Panc1 (cell line): ENCODE results near the gene MAP4. TPM values are rescaled to one million over a fixed set of nuclear protein-coding genes. Genes with fewer than 3 reads are reported as not detected.

Experiments
- ATAC-seq: fragments of 200-7000 bp; cut with Tn5 transposase; 2 replicates; pipeline ENCODE4 v1.9.1; 2020; ENCODE audit warnings: mild to moderate bottlenecking, moderate library complexity
- BruUV-seq: library from RNA; stranded (reverse); fragments of 400-500 nt; replicated peaks from 2 replicates; lab custom pipeline; 2021; lab: Mats Ljungman, UMichigan
- CTCF ChIA-PET: fragments of 300-600 bp; sonication (Branson Sonifier 250); formaldehyde crosslinking; loops from one replicate; lab custom pipeline; 2022; ENCODE audit warnings: antibody characterized with exemption; lab: Charles Lee
- POLR2A ChIA-PET: fragments of 300-600 bp; sonication (Branson Sonifier 250); formaldehyde crosslinking; loops from one replicate; lab custom pipeline; 2022; ENCODE audit warnings: antibody characterized with exemption; lab: Charles Lee
- DNase-seq: peaks from one replicate; pipeline ENCODE4 v3.0.0-alpha.2; 2010; ENCODE audit warnings: low read depth, low spot score
- H3K27ac ChIP-seq: 2 replicates; pipeline ENCODE4 v1.5.1; 2011; ENCODE audit warnings: mild to moderate bottlenecking, low read length, inconsistent platforms
- H3K27me3 ChIP-seq: fragments of 200-500 bp; sonication (Bioruptor generic); 2 replicates; pipeline ENCODE4 v1.6.0; 2014; ENCODE audit warnings: low read length, inconsistent platforms; ENCODE audit not compliant: control insufficient read depth, insufficient read depth
- H3K36me3 ChIP-seq: fragments of 200-500 bp; sonication (Bioruptor generic); 2 replicates; pipeline ENCODE4 v1.5.1; 2014; ENCODE audit warnings: inconsistent platforms, mild to moderate bottlenecking, low read length, moderate library complexity; ENCODE audit not compliant: control insufficient read depth, insufficient read depth
- H3K4me1 ChIP-seq: 2 replicates; pipeline ENCODE4 v1.5.1; 2011; ENCODE audit warnings: inconsistent platforms, mild to moderate bottlenecking, low read length, moderate library complexity; ENCODE audit not compliant: control insufficient read depth, insufficient read depth
- H3K4me3 ChIP-seq, 2 experiments: 2 replicates each; pipeline ENCODE4 v1.5.1; 2011 to 2012; ENCODE audit warnings: low read depth in 2 of 2, low read length in 2 of 2, mild to moderate bottlenecking in 2 of 2, inconsistent platforms in 1 of 2, moderate library complexity in 1 of 2
- H3K9me3 ChIP-seq: fragments of 200-500 bp; sonication (Bioruptor generic); 2 replicates; pipeline ENCODE4 v1.5.1; 2014; ENCODE audit warnings: low read depth, mild to moderate bottlenecking, inconsistent platforms, low read length, moderate library complexity; ENCODE audit not compliant: control insufficient read depth, insufficient read depth
- CTCF ChIP-seq: fragments of 450-650 bp; IDR thresholded peaks from 2 replicates; pipeline ENCODE4 v1.5.1; 2017; ENCODE audit warnings: mild to moderate bottlenecking
- POLR2AphosphoS5 ChIP-seq: IDR thresholded peaks from 2 replicates; pipeline ENCODE4 v1.6.1; 2012; ENCODE audit warnings: mild to moderate bottlenecking, low read depth, low read length, moderate library complexity
- REST ChIP-seq, 2 experiments: IDR thresholded peaks; 2 replicates each; pipeline ENCODE4 v1.6.1; 2011 to 2012; ENCODE audit warnings: low read depth in 2 of 2, control low read depth in 1 of 2, low read length in 1 of 2, mild to moderate bottlenecking in 1 of 2, moderate library complexity in 1 of 2; ENCODE audit not compliant: insufficient read depth in 1 of 2
- SIN3A ChIP-seq: IDR thresholded peaks from 2 replicates; pipeline ENCODE4 v1.6.1; 2012; ENCODE audit warnings: low read depth, mild to moderate bottlenecking, low read length, moderate library complexity, borderline replicate concordance; ENCODE audit not compliant: insufficient read depth
- TCF7L2 ChIP-seq: IDR thresholded peaks from 2 replicates; pipeline ENCODE4 v1.6.1; 2011; ENCODE audit warnings: mild to moderate bottlenecking, low read depth, low read length, inconsistent platforms
- in situ Hi-C: cut with HindIII; loops from 2 replicates; pipeline ENCODE4 v1.10.0; 2016; ENCODE audit warnings: low sequenced_read_pairs, low pct_unique_long_range_greater_than_20kb
- intact Hi-C: fragments of 100-400 bp; cut with micrococcal nuclease; formaldehyde crosslinking; loops from one replicate; pipeline ENCODE4 v1.10.0; 2022; ENCODE audit not compliant: unreplicated experiment
- total RNA-seq: library from RNA; stranded (reverse); gene quantifications from one replicate; pipeline ENCODE4 v1.2.1, GENCODE V29; 2021; ENCODE audit not compliant: unreplicated experiment

The MAP4 gene
- total RNA-seq, 1 experiment from 2014 or later = 150 TPM

GRCh38 chr3:47907784-47908183, 108.4 kb downstream of the MAP4 start:
- DNase-seq = no peak
- no peaks in the 10 kb centered on the region; the same call in 1 of the 2 replicates for H3K36me3 ChIP-seq
- ChIA-PET POLR2A (no interaction called here), CTCF (interaction anchor here (0.7 kb wide), 1 partner anchor 129 kb away, joined by 3 read pairs; no protein-coding TSS in a partner anchor)
- H3K4me1 ChIP-seq = no peaks in the 10 kb centered on the region
- intact Hi-C loops = no loop called here
- H3K4me3 ChIP-seq = no peak overlapping the region
- in situ Hi-C loops = no loop called here
- no TSS peak for BruUV-seq
- no peak for ATAC-seq
- H3K9me3 ChIP-seq = no peaks in the 10 kb centered on the region
- H3K27me3 ChIP-seq = no peaks in the 10 kb centered on the region
- TF ChIP-seq TCF7L2 = no peak
- TF ChIP-seq POLR2AphosphoS5 = no peak
- TF ChIP-seq SIN3A = no peak
- TF ChIP-seq CTCF = no peak
- TF ChIP-seq REST (IDR thresholded peaks at IDR 0.05; ENCODE audit: insufficient read depth in 1 of 2, low read depth in 2 of 2, low read length in 1 of 2) = no peak
- H3K27ac ChIP-seq = no peak overlapping the region

- BruUV-seq = no TSS peak
- no peaks in the 10 kb centered on the region for H3K4me1 ChIP-seq
- H3K36me3 ChIP-seq = no peaks in the 10 kb centered on the region
- POLR2A ChIA-PET = interaction anchor here (0.7 kb wide), 1 partner anchor 11 kb away, joined by 12 read pairs; no protein-coding TSS in a partner anchor
- no peak overlapping the region for H3K27ac ChIP-seq
- DNase-seq (no peak), ATAC-seq (no peak)
- TF ChIP-seq TCF7L2 (no peak), SIN3A (no peak), POLR2AphosphoS5 (no peak), REST (IDR thresholded peaks at IDR 0.05; ENCODE audit: insufficient read depth in 1 of 2, low read depth in 2 of 2, low read length in 1 of 2) (no peak), CTCF (no peak)
- H3K4me3 ChIP-seq = no peak overlapping the region
- intact Hi-C loops (no loop called here), in situ Hi-C loops (no loop called here)
- H3K27me3 ChIP-seq = no peaks in the 10 kb centered on the region
- CTCF ChIA-PET = no interaction called here
- H3K9me3 ChIP-seq = no peaks in the 10 kb centered on the region
Observed at GRCh38 chr3:47902746-47903145, 113.5 kb downstream of the MAP4 start.
